ENCODE results near the gene SGPL1.

Gene SGPL1

GRCh38 chr10:70907637-70908405 lies 92.1 kb downstream of the SGPL1 start:
- Histone ChIP-seq H3K79me2 (ENCODE audit: insufficient read depth, low read depth) (no peaks in the 10 kb centered on the region), H3K4me3 (IDR thresholded peaks at IDR 0.05; ENCODE audit: insufficient read depth, low read depth, low read length) (no peak overlapping the region), H3K4me1 (ENCODE audit: low read depth, poor library complexity, severe bottlenecking) (no peaks in the 10 kb centered on the region), H4K20me1 (ENCODE audit: insufficient read depth) (no peaks in the 10 kb centered on the region), H3K9ac (no peak overlapping the region), H3K4me2 (no peak overlapping the region), H3K27me3 (ENCODE audit: insufficient read depth, low read depth) (peaks cover 31% of the 10 kb centered on the region; the same call in 1 of the 2 replicates), H3K36me3 (ENCODE audit: insufficient read depth) (no peaks in the 10 kb centered on the region), H3K27ac (no peak overlapping the region), H2AFZ (ENCODE audit: low read depth) (no peak overlapping the region)
- TF ChIP-seq, protein P1, sequence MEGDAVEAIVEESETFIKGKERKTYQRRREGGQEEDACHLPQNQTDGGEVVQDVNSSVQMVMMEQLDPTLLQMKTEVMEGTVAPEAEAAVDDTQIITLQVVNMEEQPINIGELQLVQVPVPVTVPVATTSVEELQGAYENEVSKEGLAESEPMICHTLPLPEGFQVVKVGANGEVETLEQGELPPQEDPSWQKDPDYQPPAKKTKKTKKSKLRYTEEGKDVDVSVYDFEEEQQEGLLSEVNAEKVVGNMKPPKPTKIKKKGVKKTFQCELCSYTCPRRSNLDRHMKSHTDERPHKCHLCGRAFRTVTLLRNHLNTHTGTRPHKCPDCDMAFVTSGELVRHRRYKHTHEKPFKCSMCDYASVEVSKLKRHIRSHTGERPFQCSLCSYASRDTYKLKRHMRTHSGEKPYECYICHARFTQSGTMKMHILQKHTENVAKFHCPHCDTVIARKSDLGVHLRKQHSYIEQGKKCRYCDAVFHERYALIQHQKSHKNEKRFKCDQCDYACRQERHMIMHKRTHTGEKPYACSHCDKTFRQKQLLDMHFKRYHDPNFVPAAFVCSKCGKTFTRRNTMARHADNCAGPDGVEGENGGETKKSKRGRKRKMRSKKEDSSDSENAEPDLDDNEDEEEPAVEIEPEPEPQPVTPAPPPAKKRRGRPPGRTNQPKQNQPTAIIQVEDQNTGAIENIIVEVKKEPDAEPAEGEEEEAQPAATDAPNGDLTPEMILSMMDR (conservative IDR thresholded peaks at IDR 0.05; ENCODE audit: low read depth, low read length) = no peak

- Histone ChIP-seq H3K27ac (no peak overlapping the region), H3K36me3 (ENCODE audit: insufficient read depth) (no peaks in the 10 kb centered on the region), H3K4me2 (no peak overlapping the region), H2AFZ (ENCODE audit: low read depth) (no peak overlapping the region), H3K4me3 (IDR thresholded peaks at IDR 0.05; ENCODE audit: insufficient read depth, low read depth, low read length) (no peak overlapping the region), H3K79me2 (ENCODE audit: insufficient read depth, low read depth) (no peaks in the 10 kb centered on the region), H4K20me1 (ENCODE audit: insufficient read depth) (no peaks in the 10 kb centered on the region), H3K4me1 (ENCODE audit: low read depth, poor library complexity, severe bottlenecking) (no peaks in the 10 kb centered on the region), H3K27me3 (ENCODE audit: insufficient read depth, low read depth) (peaks cover 37% of the 10 kb centered on the region; the same call in 1 of the 2 replicates), H3K9ac (no peak overlapping the region)
- TF ChIP-seq, protein P1 (conservative IDR thresholded peaks at IDR 0.05; ENCODE audit: low read depth, low read length) = no peak
These were observed 92.9 kb downstream of the SGPL1 start for GRCh38 chr10:70908406-70909296.

DNA sequence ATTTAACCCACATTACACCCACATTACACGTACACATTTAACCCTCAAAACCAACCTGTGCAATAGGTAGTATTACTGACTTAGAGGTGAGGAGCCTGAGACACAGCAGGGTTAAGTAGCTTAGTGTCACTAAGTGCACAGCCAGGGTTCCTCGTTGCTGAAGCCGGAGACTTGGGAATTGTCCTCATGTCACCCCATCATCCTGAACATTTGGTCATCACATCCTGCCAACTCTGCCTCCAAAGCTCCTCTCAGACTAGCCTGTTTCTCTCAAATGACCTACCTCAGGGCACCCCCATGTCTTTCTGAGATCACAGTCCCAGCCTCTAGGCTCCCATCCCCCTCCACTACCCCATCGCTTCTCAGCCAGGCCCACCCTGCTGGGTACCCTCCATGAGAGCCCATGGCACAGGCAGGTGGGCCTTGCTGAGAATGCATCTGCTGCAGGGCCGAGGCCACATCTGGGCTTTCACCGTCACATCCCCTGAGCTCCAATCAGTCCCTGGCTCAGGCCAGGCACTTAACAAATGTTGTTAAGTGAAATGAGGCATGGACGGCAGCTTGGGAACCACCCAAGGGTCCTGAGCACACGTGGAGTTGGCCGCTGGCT lies 93.7 kb downstream of the SGPL1 start:
- Histone ChIP-seq H2AFZ (ENCODE audit: low read depth) (no peak overlapping the region), H4K20me1 (ENCODE audit: insufficient read depth) (no peaks in the 10 kb centered on the region), H3K9ac (no peak overlapping the region), H3K4me1 (ENCODE audit: low read depth, poor library complexity, severe bottlenecking) (no peaks in the 10 kb centered on the region), H3K4me2 (no peak overlapping the region), H3K27ac (no peak overlapping the region), H3K27me3 (ENCODE audit: insufficient read depth, low read depth) (peaks cover 45% of the 10 kb centered on the region), H3K36me3 (ENCODE audit: insufficient read depth) (no peaks in the 10 kb centered on the region), H3K4me3 (IDR thresholded peaks at IDR 0.05; ENCODE audit: insufficient read depth, low read depth, low read length) (no peak overlapping the region), H3K79me2 (ENCODE audit: insufficient read depth, low read depth) (no peaks in the 10 kb centered on the region)
- TF ChIP-seq, protein P1 (conservative IDR thresholded peaks at IDR 0.05; ENCODE audit: low read depth, low read length) = no peak

- Histone ChIP-seq H2AFZ (ENCODE audit: low read depth) (no peak overlapping the region), H4K20me1 (ENCODE audit: insufficient read depth) (no peaks in the 10 kb centered on the region)
- TF ChIP-seq, protein P1 (conservative IDR thresholded peaks at IDR 0.05; ENCODE audit: low read depth, low read length) = no peak
These were observed 95.0 kb downstream of the SGPL1 start for GRCh38 chr10:70910486-70911341.

More at GRCh38 chr10:70910486-70911341, 95.0 kb downstream of the SGPL1 start:
- Histone ChIP-seq H3K27me3 (ENCODE audit: insufficient read depth, low read depth) (peaks cover 50% of the 10 kb centered on the region), H3K79me2 (ENCODE audit: insufficient read depth, low read depth) (no peaks in the 10 kb centered on the region), H3K36me3 (ENCODE audit: insufficient read depth) (no peaks in the 10 kb centered on the region), H3K9ac (no peak overlapping the region), H3K27ac (no peak overlapping the region), H3K4me1 (ENCODE audit: low read depth, poor library complexity, severe bottlenecking) (no peaks in the 10 kb centered on the region), H3K4me3 (IDR thresholded peaks at IDR 0.05; ENCODE audit: insufficient read depth, low read depth, low read length) (no peak overlapping the region), H3K4me2 (no peak overlapping the region)
